Fibroblast of gingiva (primary cell): ENCODE data around the gene SDK1.

Experiments
- DNase-seq: peaks from one replicate; pipeline ENCODE4 v3.0.0-alpha.2; 2011; ENCODE audit warnings: low read depth

SDK1 gene

GRCh38 chr7:4178916-4179687 lies 878.0 kb downstream of the SDK1 start:
- DNase-seq = no peak

DNA sequence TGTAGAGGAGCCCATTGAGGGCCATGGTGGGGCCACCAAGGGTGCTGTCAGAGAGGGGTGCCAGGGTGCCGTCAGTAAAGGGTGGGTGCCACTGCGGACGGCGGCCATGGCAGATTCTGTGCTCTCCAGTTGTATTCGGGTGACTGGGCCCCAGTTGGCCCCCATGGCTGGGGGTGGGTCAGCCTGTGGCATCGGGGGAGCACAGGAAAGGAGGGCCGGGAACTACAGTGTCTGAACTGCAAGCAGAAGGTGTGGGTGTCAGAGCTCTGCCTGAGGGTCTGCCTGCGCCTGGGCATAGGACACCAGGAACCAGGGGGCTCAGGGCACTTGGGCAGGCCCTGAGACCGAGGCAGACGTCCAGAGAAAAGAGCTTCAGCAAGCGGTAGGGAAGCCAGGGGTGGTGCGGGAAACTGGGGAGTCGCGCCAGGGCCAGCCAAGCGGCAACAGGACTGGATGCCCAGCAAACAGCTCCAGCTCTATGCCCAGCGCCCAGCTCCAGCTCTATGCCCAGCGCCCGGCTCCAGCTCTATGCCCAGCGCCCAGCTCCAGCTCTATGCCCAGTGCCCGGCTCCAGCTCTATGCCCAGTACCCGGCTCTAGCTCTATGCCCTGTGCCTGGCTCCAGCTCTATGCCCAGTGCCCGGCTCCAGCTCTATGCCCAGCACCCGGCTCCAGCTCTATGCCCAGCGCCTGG lies 878.8 kb downstream of the SDK1 start:
- no peak for DNase-seq

DNA sequence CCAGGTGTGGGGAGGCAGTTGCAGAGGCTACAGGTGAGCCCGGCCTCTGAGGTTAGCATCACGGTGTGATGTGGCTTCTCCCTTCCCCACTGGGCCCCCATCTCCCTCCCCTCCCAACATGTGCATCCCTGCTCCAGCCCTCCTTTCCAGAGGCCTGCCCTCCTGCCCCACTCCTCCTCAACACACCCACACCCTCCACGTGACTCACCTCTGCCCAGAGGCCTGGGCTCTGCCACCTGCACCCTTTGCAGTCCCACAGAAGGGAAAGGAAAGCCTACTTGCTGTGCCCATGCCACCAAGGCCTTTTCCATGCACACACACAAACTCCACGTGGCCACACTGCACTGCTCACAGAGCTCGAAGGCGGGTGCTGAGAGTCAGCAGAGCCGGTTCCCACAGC lies 880.4 kb downstream of the SDK1 start:
- no peak for DNase-seq

GRCh38 chr7:4182605-4183300 lies 881.7 kb downstream of the SDK1 start:
- no peak for DNase-seq

DNA sequence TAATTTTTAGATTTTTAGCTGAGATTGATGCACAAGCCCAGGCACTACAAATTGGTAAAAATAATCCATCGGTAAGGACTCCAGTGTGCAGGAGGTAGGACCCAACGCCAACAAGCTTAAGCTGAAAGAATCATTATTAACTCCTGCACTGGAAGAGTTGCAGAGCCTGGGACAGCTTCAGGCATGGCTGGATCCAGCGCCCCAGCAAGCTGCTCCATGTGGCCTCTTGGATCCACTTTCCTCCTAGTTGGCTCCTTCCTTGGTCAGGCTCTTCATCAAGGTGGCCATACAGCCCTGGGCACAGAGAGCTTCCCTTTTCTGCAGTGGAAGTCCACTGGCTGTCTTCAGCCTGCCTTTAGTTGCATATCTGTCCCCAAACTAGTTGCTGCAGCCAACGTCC lies 883.6 kb downstream of the SDK1 start:
- no peak for DNase-seq

DNA sequence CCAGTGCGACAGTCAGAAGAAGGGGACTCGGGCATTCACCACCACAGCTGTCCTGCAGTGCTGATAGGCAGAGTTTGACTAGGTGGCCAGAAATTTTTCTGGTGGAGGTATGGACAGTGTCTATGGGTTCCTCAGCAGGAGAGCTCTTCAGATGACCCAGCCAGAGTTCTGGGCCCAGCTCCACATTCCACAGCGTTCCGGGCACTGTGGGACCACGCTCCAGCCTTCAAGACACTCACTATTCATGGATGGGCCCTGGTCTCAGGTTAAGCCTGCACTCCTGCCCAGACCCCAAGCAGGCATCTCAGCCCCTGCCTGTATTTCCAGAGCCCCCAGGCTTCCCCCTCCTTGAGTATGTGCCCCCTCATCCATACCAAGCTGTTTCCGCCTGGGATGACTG lies 884.1 kb downstream of the SDK1 start:
- DNase-seq = no peak

DNA sequence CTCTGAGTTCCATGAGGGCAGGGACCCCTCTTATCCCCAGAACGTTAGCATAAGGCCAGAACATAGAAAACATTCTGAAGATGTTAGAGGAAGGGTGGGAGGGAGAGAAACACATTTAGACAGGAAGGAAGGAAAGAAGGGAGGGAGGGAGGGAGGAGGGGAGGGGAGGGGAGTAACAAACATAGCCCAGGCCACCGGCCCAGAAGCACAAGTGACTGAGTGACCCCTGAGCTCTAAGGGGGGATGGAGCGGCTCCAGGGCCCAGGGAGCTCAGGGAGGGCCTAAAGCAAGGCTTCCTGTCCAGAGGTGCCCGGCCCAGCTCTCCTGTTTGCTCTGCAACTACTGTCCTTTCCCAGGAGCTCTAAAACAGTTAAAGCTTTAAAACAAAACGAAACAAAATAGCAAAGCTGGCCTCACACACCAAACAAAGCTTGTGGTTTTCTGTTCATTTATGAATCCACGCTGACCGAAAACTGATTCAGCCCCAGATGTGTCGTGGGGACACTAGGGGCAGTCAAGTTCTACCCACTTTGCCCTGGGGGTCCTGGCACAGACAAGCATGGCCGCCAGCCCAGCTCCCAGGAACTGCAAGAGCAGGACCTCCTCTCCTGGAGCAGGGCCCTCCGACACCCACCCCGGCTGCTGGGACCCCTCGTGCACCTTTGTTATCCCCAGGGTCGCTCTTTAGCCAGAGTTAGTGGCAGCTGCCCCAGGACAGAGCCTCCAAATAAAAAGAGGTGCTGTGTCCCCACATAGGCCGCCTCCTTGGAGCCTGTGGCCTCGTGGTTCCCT lies 884.9 kb downstream of the SDK1 start:
- DNase-seq = no peak

GRCh38 chr7:4186513-4186780 lies 885.4 kb downstream of the SDK1 start:
- DNase-seq = no peak

DNA sequence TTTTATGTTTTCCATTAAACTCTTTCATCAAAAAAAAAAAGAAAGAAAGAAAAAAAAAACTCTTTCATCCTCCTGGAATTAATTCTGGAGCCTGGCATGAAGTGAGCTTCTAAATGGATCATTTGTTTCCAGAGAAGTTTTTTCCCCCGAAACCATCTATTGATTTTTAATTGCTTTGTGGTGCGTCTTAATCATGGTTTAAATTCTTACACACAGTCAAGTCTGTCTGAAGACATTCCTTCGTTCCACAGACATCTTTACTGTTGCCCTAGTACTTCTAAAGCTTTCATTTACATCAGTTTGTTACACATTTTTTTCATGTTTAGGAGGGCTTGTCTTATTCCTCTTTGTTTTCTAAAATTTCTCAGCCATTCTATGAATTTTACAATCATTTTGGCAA lies 887.6 kb downstream of the SDK1 start:
- DNase-seq = no peak

DNA sequence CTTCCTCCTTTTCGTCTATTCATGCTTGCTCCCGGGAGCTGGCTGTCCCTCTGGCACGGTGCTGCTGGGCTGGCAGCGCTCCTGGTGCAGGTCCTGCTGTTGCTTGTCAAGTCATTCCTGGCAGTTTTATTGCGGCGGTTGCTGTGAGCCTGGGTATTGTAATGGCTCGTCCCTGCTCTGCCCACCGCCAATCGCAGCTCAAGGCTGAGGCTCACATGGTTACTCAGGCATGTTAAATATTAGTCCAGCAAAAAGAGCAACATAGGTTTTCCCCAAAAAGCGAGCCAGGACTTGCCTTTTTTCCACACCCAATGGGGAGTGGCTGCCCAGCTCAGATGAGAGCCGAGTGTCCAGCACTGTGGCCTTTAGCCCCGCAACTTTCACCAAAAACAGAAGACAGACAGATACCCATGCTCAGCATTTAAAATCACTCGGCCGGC lies 888.1 kb downstream of the SDK1 start:
- DNase-seq = peak; percentile 79

- no peak for DNase-seq
Observed at GRCh38 chr7:4190010-4190981, 889.2 kb downstream of the SDK1 start.

DNA sequence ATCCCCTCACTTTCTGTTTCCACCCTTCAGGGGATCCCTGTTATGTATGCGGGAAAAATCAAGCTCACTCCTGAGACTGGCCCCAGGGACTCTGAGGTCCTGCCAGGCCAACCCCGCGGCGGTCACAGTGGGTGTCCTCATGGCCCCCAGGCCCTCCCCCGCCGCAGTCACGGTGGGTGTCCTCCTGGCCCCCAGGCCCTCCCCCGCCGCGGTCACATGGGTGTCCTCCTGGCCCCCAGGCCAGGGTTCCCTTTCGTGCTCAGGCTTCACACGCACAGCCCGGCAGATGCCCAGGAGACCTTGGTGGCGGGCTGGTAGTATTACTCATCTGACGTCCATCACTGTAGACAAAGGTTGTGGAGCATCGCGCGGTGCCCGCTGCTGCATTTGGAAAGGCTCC lies 890.0 kb downstream of the SDK1 start:
- DNase-seq = no peak

GRCh38 chr7:4191525-4191924 lies 890.5 kb downstream of the SDK1 start:
- DNase-seq = no peak

GRCh38 chr7:4195660-4196059 lies 894.6 kb downstream of the SDK1 start:
- no peak for DNase-seq

GRCh38 chr7:4196121-4196819 lies 895.2 kb downstream of the SDK1 start:
- no peak for DNase-seq

- no peak for DNase-seq
Observed at GRCh38 chr7:4198301-4198700, 897.2 kb downstream of the SDK1 start.

DNA sequence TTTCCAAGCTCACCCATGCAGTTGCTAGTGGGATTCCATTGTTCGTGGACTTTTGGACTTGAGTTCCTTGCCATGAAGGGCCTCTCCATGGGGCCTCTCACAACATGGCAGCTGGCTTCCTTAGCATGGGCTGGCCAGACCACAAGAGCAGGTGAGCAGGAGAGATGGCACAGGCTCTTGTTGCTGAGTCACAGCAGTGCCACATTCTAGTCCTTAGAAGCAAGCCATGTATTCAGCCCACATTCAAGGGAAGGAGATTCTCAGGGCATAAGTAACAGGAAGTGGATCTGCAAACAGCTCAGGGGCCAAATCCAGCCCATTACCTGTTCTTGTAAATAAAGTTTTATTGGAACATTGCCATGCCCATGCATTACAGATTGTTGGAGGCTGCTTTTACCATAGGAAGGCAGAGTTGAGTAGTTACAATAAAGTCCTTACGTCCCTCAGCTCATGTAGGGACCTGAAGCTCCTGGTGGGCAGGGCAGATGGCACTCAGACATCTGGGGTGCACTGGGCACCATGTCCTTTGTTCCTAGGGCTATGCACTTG lies 899.6 kb downstream of the SDK1 start:
- DNase-seq = no peak

DNA sequence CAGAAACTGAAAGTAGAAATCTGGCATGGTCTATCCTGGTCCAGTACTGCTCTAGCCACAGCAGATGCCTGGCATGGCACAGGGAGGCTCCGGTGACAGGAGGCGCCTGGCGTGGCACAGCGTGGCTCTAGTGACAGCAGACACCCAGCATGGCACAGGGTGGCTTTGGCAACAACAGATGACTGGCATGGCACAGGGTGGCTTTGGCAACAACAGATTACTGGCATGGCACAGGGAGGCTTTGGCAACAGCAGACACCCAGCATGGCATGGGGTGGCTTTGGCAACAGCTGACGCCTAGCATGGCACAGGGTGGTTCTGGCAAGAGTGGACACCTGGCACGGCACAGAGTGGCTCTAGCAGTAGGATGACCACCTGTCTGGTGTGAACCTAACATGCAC lies 900.5 kb downstream of the SDK1 start:
- no peak for DNase-seq

DNA sequence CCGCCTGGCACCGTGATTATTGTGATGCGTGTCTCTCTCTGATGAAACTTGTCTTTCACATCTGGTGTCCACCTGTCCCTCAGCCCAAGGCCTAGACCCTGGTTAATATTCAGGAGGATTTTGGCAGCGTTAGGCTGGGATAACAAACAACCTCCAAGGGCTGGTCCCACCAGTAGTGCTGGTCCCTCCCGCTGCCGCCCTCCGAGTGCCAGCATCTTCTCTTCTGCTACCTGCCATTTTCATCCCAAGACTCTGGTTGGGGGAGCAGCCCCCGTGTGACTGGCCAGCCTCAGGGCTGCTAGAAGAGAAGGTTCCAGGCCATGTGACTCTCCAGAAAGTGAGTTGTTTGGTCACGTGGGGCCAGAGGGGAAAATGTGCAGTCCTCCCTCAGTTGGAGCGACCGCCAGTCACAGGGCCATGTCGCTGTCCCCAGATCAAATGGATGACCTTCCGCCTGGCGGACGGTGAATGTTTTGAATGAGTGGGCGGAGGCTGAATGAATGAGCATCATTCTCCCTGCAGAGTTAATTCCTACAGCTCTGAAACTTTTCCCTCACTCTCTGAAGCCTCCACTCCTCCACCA lies 901.2 kb downstream of the SDK1 start:
- no peak for DNase-seq

DNA sequence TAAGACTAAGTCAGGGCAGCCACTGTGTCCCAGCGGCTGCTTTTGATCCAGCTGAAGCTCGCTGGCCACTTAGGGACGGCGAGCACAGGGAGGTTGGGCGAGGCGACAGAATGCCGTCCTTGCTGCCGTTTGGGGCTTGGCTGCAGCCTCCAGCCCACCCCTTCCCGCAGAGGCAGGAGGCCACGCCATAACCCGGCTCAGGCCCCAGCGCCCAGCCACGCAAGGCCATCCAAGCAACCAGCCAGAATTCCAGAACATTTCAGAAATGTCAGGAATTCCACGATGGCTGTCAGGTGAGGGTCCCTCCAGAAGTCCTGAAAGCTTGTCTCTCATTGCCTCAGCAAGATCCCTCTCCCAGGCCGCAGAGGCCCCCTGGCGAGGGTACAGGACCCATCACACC lies 901.9 kb downstream of the SDK1 start:
- DNase-seq = no peak
